ENCODE measurements around the gene METTL17. TPM values are rescaled to one million over a fixed set of nuclear protein-coding genes. Genes with fewer than 3 reads are reported as not detected.
A peak's percentile ranks its signal among the peaks of the same experiment; 100 is the strongest.

METTL17 gene
- total RNA-seq, 2 experiments from 2014 or later: 92.0 to 94.8 TPM

DNA sequence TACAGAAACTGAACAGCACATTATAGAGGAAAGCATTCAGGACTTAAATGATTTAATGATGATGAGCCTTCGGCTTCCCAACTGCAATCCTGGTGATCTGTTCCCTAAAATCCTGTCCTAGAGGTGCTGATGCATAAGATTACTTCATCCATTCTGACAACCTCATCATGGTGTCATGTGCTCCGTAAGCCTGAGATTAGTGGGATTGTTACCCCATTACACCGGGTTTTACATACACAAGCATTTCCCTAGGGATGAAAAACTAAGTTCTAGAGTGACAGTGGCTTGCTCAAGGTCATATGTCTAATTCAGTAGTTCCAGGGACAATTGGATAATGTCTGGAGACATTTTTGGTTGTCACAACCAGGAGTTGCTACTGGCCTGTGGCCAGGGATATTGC is 47.4 kb downstream of the METTL17 start:
- ATAC-seq (ENCODE audit: poor library complexity) (no peak), DNase-seq (no peak)
- Histone ChIP-seq H3K4me3 (ENCODE audit: low read length) (no peak overlapping the region), H3K27me3 (ENCODE audit: control insufficient read depth in 1 of 2, insufficient read depth in 2 of 2, low read length in 2 of 2) (peaks cover 0 to 3% of the 10 kb centered on the region in 2 experiments), H3K4me1 (ENCODE audit: insufficient read depth, low read length) (no peaks in the 10 kb centered on the region), H3K36me3 (ENCODE audit: insufficient read depth, low read length) (no peaks in the 10 kb centered on the region), H3K9me3 (ENCODE audit: control insufficient read depth in 1 of 2, insufficient read depth in 1 of 2, low read length in 2 of 2) (no peaks in the 10 kb centered on the region), H3K27ac (ENCODE audit: low read depth in 1 of 2, low read length in 2 of 2) (no peak overlapping the region)
- Mint-ChIP-seq H3K4me3 (no peak overlapping the region), H3K27me3 (peaks cover 1% of the 10 kb centered on the region), H3K9me3 (no peaks in the 10 kb centered on the region), H3K27ac (no peak overlapping the region), H3K36me3 (ENCODE audit: low read depth) (no peaks in the 10 kb centered on the region), H3K4me1 (ENCODE audit: low read depth) (no peaks in the 10 kb centered on the region)
- CTCF ChIA-PET: interaction anchor here (2.1 kb wide), 1 partner anchor 23 kb away, joined by 9 read pairs; no protein-coding TSS in a partner anchor
- POLR2A ChIA-PET: interaction anchor here (1.2 kb wide), 1 partner anchor 22 kb away, joined by 3 read pairs; no protein-coding TSS in a partner anchor
- intact Hi-C loops (cut with DNase I, micrococcal nuclease): no loop called here
- TF ChIP-seq, protein P1, sequence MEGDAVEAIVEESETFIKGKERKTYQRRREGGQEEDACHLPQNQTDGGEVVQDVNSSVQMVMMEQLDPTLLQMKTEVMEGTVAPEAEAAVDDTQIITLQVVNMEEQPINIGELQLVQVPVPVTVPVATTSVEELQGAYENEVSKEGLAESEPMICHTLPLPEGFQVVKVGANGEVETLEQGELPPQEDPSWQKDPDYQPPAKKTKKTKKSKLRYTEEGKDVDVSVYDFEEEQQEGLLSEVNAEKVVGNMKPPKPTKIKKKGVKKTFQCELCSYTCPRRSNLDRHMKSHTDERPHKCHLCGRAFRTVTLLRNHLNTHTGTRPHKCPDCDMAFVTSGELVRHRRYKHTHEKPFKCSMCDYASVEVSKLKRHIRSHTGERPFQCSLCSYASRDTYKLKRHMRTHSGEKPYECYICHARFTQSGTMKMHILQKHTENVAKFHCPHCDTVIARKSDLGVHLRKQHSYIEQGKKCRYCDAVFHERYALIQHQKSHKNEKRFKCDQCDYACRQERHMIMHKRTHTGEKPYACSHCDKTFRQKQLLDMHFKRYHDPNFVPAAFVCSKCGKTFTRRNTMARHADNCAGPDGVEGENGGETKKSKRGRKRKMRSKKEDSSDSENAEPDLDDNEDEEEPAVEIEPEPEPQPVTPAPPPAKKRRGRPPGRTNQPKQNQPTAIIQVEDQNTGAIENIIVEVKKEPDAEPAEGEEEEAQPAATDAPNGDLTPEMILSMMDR (IDR thresholded peaks at IDR 0.05): no peak

DNA sequence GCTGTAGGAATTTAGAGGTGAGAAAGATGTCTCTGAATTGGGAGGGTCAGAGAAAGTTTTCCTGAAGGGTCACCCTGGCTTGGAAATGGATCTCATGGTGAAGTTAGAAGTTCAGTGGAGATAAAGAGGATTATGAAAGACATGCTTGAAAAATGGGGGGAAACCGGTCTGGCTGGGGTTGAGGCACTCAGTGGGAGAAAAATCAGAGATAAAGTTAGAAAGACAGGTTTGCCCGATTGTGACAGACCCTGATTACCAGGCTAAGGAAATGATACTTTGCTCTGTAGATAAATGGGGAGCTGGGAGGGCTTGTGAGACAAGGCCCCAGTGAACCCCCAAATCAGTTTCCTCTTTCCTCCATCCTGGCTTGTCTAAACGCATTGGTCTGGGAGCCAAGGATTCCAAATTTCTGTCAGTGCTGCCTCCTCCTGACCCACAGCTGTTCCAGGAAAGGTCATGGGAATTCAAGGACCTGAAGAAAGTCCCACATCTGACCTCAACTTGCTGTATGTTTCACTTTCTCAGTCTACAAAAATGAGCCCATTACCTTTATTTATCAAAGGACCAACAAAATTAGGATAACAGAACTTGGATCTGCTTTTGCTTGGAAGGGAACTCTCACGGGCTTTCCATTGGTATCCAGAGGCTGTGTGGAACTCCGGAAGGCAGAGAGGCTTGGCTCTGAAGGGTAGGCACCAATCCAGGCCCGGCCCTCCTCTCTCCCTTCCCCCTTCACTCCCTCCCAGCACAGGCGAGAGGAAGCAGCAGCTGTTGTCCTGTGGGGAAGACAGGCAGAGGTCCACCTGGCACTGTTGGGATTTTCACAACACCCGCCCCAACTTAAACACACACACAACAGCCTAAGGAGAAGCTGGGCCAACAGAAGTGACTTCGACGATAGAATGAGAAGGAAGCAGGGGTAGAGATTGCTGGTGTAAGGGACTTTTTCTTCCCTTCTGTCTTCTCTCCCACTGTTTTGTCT is 49.0 kb downstream of the METTL17 start:
- POLR2A ChIA-PET: interaction anchor here (1.3 to 2.8 kb wide), 2 partner anchors 24 to 54 kb away, joined by 3 to 22 read pairs; no protein-coding TSS in a partner anchor
- Mint-ChIP-seq H3K9me3 (no peaks in the 10 kb centered on the region), H3K4me3 (no peak overlapping the region), H3K27ac (no peak overlapping the region), H3K27me3 (peaks cover 10% of the 10 kb centered on the region), H3K4me1 (ENCODE audit: low read depth) (no peaks in the 10 kb centered on the region), H3K36me3 (ENCODE audit: low read depth) (no peaks in the 10 kb centered on the region)
- ATAC-seq (ENCODE audit: poor library complexity) (no peak), DNase-seq (no peak)
- Histone ChIP-seq H3K27ac (ENCODE audit: low read depth in 1 of 2, low read length in 2 of 2) (no peak overlapping the region), H3K4me3 (ENCODE audit: low read length) (no peak overlapping the region), H3K36me3 (ENCODE audit: insufficient read depth, low read length) (no peaks in the 10 kb centered on the region), H3K4me1 (ENCODE audit: insufficient read depth, low read length) (peaks cover 5% of the 10 kb centered on the region), H3K27me3 (ENCODE audit: control insufficient read depth in 1 of 2, insufficient read depth in 2 of 2, low read length in 2 of 2) (peaks cover 0 to 3% of the 10 kb centered on the region in 2 experiments), H3K9me3 (ENCODE audit: control insufficient read depth in 1 of 2, insufficient read depth in 1 of 2, low read length in 2 of 2) (no peaks in the 10 kb centered on the region)
- CTCF ChIA-PET: interaction anchor here (1.7 to 3.0 kb wide), 4 partner anchors 20 to 54 kb away, joined by 7 to 58 read pairs (median 8); no protein-coding TSS in a partner anchor
- intact Hi-C loops (cut with DNase I, micrococcal nuclease): no loop called here
- TF ChIP-seq, protein P1 (IDR thresholded peaks at IDR 0.05): no peak

DNA sequence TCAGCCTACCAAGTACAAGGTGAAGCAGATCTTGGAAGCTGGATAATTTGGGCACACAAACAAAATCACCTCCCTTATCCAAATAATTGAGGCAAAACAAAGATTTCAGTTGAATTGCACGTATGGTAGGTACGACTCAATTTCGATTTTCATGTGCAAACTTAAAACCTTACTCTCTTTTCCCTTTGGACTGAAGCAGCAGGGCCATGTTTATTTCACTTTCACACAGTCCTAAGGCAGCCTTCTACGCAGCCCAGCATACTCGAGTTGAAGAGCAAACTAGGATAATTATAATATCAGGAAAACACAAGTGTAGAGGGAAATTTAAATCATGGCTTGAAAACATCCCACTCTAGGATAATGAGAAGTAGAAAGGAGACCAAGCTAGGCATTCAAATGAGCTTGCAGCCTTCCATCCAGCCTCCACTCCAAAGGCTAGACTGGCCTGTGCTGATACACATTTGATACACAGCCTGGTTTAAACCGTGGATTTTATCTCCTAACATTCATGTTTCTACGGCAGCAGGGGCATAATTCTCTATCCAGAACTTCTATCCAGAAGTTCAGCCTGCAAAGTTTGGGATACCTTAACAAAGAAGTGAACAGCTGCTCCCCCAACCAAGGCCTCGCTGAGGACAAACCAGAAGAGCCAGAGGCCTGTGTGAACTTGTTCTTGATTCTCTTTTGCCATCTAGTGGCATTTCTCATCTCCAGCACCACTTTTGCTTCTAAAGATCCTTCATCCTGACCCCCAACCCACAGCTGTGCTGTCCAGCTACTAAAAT is 50.0 kb downstream of the METTL17 start:
- Mint-ChIP-seq H3K27me3 (peaks cover 10% of the 10 kb centered on the region), H3K27ac (no peak overlapping the region), H3K9me3 (no peaks in the 10 kb centered on the region), H3K4me1 (ENCODE audit: low read depth) (peaks cover 8% of the 10 kb centered on the region), H3K4me3 (no peak overlapping the region), H3K36me3 (ENCODE audit: low read depth) (no peaks in the 10 kb centered on the region)
- ChIA-PET CTCF (interaction anchor here (0.7 to 3.0 kb wide), 12 partner anchors 14 to 83 kb away, joined by 3 to 58 read pairs (median 5); partner anchors contain the start of genes NDRG2 and TMEM253), POLR2A (interaction anchor here (1.2 to 2.8 kb wide), 3 partner anchors 25 to 53 kb away, joined by 3 to 22 read pairs (median 3); no protein-coding TSS in a partner anchor)
- Histone ChIP-seq H3K27ac (ENCODE audit: low read depth in 1 of 2, low read length in 2 of 2) (no peak overlapping the region), H3K4me3 (ENCODE audit: low read length) (no peak overlapping the region), H3K36me3 (ENCODE audit: insufficient read depth, low read length) (no peaks in the 10 kb centered on the region), H3K9me3 (ENCODE audit: control insufficient read depth in 1 of 2, insufficient read depth in 1 of 2, low read length in 2 of 2) (no peaks in the 10 kb centered on the region), H3K27me3 (ENCODE audit: control insufficient read depth in 1 of 2, insufficient read depth in 2 of 2, low read length in 2 of 2) (peaks cover 0 to 3% of the 10 kb centered on the region in 2 experiments), H3K4me1 (ENCODE audit: insufficient read depth, low read length) (peaks cover 13% of the 10 kb centered on the region)
- intact Hi-C loops (cut with DNase I, micrococcal nuclease): loop anchor here (1.0 kb wide), 1 partner anchor 25 kb away; no protein-coding TSS in a partner anchor
- peak in 6 of 14 experiments; percentile 10 to 73 (median 54) for DNase-seq
- TF ChIP-seq, protein P1 (IDR thresholded peaks at IDR 0.05): peak; percentile 68
- ATAC-seq (ENCODE audit: poor library complexity): peak; percentile 73

Data from CD4-positive, alpha-beta T cell (primary cell).